Measurements from ENCODE around the gene SLC9A9.

DNA sequence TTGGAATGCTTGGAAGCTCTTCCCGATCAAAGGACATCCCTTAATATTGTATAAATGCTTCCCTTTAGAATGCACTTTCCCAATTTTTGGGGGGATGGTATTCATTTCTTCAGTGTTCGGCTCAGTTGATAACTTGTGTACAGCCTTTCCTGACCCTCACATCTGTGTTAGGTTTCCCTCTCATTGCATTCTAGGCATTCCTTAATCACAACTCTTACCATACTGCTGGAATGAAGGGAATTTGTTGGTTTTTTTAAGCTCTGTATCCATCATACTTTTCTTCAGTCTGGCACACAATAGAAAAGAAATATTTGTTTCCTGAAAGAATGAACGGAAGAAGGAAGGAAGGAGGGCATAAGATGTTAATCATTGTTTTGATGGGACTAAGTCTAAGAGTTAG is 609.2 kb downstream of the SLC9A9 start:
- TF ChIP-seq CHD2 (IDR thresholded peaks at IDR 0.05; ENCODE audit: low read length): no peak
- no peak for TF ChIP-seq EZH2 (IDR thresholded peaks at IDR 0.05; ENCODE audit: low read depth, low read length, severe bottlenecking)
- TF ChIP-seq, protein P1, sequence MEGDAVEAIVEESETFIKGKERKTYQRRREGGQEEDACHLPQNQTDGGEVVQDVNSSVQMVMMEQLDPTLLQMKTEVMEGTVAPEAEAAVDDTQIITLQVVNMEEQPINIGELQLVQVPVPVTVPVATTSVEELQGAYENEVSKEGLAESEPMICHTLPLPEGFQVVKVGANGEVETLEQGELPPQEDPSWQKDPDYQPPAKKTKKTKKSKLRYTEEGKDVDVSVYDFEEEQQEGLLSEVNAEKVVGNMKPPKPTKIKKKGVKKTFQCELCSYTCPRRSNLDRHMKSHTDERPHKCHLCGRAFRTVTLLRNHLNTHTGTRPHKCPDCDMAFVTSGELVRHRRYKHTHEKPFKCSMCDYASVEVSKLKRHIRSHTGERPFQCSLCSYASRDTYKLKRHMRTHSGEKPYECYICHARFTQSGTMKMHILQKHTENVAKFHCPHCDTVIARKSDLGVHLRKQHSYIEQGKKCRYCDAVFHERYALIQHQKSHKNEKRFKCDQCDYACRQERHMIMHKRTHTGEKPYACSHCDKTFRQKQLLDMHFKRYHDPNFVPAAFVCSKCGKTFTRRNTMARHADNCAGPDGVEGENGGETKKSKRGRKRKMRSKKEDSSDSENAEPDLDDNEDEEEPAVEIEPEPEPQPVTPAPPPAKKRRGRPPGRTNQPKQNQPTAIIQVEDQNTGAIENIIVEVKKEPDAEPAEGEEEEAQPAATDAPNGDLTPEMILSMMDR (IDR thresholded peaks at IDR 0.05; ENCODE audit: control extremely low read depth in 1 of 3, insufficient read depth in 1 of 3, low read depth in 1 of 3, low read length in 3 of 3): no peak
- TF ChIP-seq, protein P2, sequence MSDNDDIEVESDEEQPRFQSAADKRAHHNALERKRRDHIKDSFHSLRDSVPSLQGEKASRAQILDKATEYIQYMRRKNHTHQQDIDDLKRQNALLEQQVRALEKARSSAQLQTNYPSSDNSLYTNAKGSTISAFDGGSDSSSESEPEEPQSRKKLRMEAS (IDR thresholded peaks at IDR 0.05): no peak
- no peak for TF ChIP-seq POLR2AphosphoS5 (IDR thresholded peaks at IDR 0.05; ENCODE audit: low read depth, low read length)
- no peak for TF ChIP-seq GABPA (IDR thresholded peaks at IDR 0.05; ENCODE audit: borderline replicate concordance, insufficient read depth, low read length)
- TF ChIP-seq TCF12 (IDR thresholded peaks at IDR 0.05; ENCODE audit: low read depth, low read length): no peak
- TF ChIP-seq, protein P3, sequence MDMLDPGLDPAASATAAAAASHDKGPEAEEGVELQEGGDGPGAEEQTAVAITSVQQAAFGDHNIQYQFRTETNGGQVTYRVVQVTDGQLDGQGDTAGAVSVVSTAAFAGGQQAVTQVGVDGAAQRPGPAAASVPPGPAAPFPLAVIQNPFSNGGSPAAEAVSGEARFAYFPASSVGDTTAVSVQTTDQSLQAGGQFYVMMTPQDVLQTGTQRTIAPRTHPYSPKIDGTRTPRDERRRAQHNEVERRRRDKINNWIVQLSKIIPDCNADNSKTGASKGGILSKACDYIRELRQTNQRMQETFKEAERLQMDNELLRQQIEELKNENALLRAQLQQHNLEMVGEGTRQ (IDR thresholded peaks at IDR 0.05; ENCODE audit: low read length): no peak
- TF ChIP-seq RBBP5 (IDR thresholded peaks at IDR 0.05; ENCODE audit: borderline replicate concordance, low read depth, low read length): no peak
- no peak for TF ChIP-seq CTBP2 (IDR thresholded peaks at IDR 0.05; ENCODE audit: borderline replicate concordance, insufficient read depth, insufficient read length, low read length)
- no peak for TF ChIP-seq POLR2A (IDR thresholded peaks at IDR 0.05; ENCODE audit: control extremely low read depth in 1 of 2, low read depth in 2 of 2, low read length in 2 of 2)
- TF ChIP-seq SIN3A (conservative IDR thresholded peaks at IDR 0.05 in 1 of 2, IDR thresholded peaks at IDR 0.05 in 1 of 2; ENCODE audit: low read depth in 1 of 2, low read length in 2 of 2): no peak
- no peak for TF ChIP-seq SP1 (IDR thresholded peaks at IDR 0.05; ENCODE audit: low read depth, low read length)
